Esophagus muscularis mucosa (tissue), 4 donors: ENCODE results near the gene ZNF24. TPM values are rescaled to one million over a fixed set of nuclear protein-coding genes. Genes with fewer than 3 reads are reported as not detected.
A peak's percentile ranks its signal among the peaks of the same experiment; 100 is the strongest.

Experiments used
- DNase-seq: peaks from one replicate; pipeline ENCODE4 v3.0.0-alpha.2; 2017; ENCODE audit errors: extremely low spot score
- H3K27ac ChIP-seq, 4 donors: fragments of 200-600 bp; sonication (generic); replicated peaks in 1 of 4; 1 replicate in 3 of 4; 2 replicates in 1 of 4; pipeline ENCODE4 v1.5.1; 2016 to 2019; ENCODE audit warnings: mild to moderate bottlenecking in 1 of 4
- H3K27me3 ChIP-seq, 4 donors: fragments of 200-600 bp; sonication (generic); one replicate each; pipeline versions ENCODE4 v1.5.1 to v1.6.0; 2016 to 2019
- H3K36me3 ChIP-seq, 4 donors: fragments of 200-600 bp; sonication (generic); one replicate each; pipeline ENCODE4 v1.5.1; 2016 to 2019
- H3K4me1 ChIP-seq, 4 donors: fragments of 200-600 bp; sonication (generic); one replicate each; pipeline ENCODE4 v1.5.1; 2016 to 2019
- H3K4me3 ChIP-seq, 4 donors: fragments of 200-600 bp; sonication (generic); 1 replicate in 2 of 4; 2 replicates in 2 of 4; pipeline ENCODE4 v1.5.1; 2016 to 2019; ENCODE audit warnings: mild to moderate bottlenecking in 4 of 4, moderate library complexity in 1 of 4
- H3K9me3 ChIP-seq, 4 donors: fragments of 200-600 bp; sonication (generic); 1 replicate in 3 of 4; 2 replicates in 1 of 4; pipeline ENCODE4 v1.5.1; 2016 to 2019
- EP300 ChIP-seq: sonication (generic); formaldehyde crosslinking; IDR thresholded peaks from one replicate; pipeline ENCODE4 v1.6.1; 2017; ENCODE audit warnings: antibody characterized with exemption
- POLR2A ChIP-seq: fragments of 450-650 bp; IDR thresholded peaks from one replicate; pipeline ENCODE4 v1.6.1; 2017; ENCODE audit warnings: antibody characterized with exemption, moderate library complexity, mild to moderate bottlenecking, low read depth
- POLR2AphosphoS5 ChIP-seq, 2 donors: sonication (generic); formaldehyde crosslinking; IDR thresholded peaks; one replicate each; pipeline ENCODE4 v1.6.1; 2017; ENCODE audit warnings: antibody characterized with exemption in 2 of 2
- WGBS: methylation state at CpG from one replicate; pipeline ENCODE4 v1.1.5; 2018; 5-methylcytosine and 5-hydroxymethylcytosine counted together
- intact Hi-C: fragments of 100-400 bp; cut with DNase I; formaldehyde crosslinking; loops from one replicate; pipeline ENCODE4 v1.15.1; 2023
- total RNA-seq, 4 donors: library from RNA; depleted of rRNA; stranded (reverse); fragments of >200 nt; gene quantifications; one replicate each; pipeline versions ENCODE4 v1.1.0 to v1.2.1, GENCODE V29; 2016
- TF ChIP-seq, protein P1 (sequence below), 3 experiments: fragments of 200-600 bp in 2 of 3; fragments of 450-650 bp in 1 of 3; sonication (generic) in 2 of 3; IDR thresholded peaks; one replicate each; pipeline ENCODE4 v1.5.1; 2017 to 2019; ENCODE audit warnings: antibody characterized with exemption in 3 of 3, mild to moderate bottlenecking in 2 of 3, moderate library complexity in 1 of 3

The ZNF24 gene
- total RNA-seq, 4 donors from 2014 or later = 31.2 to 41.1 (median 39.3) TPM

DNA sequence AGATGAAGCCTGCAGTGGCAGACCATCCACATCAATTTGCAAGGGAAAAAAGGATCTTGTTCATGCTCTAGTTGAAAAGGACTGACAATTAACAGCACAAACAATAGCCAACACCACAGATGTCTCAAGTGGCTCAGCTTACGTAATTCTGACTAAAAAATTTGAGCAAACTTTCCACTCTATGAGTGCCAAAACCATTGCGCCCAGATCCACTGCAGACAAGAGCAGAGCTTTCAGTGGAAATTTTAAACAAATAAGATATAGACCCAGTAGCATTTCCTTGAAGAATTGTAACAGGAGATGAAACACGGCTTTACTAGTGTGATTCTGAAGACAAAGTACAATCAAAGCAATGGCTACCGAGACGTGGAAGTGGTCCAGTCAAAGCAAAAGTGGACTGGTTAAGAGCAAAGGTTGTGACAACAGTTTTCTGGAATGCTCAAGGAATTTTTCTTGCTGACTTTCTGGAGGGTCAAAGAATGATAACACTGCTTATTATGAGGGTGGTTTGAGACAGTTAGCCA, 44.9 kb upstream of the ZNF24 start:
- H3K27me3 ChIP-seq = no peaks in the 10 kb centered on the region
- peak overlapping the region in 2 of 4 donors; percentile 13 to 37 for H3K27ac ChIP-seq
- peak; percentile 80 for DNase-seq
- peak overlapping the region in 1 of 4 donors; percentile 21 for H3K4me3 ChIP-seq
- intact Hi-C loops = no loop called here
- peaks cover 0 to 4% (median 2%) of the 10 kb centered on the region in 4 donors for H3K4me1 ChIP-seq
- 58% methylated on average over 5 of the region's 5 CpGs for WGBS
- no peaks in the 10 kb centered on the region for H3K9me3 ChIP-seq
- H3K36me3 ChIP-seq = no peaks in the 10 kb centered on the region
- no peak for TF ChIP-seq EP300
- TF ChIP-seq POLR2A = no peak
- TF ChIP-seq, protein P1, sequence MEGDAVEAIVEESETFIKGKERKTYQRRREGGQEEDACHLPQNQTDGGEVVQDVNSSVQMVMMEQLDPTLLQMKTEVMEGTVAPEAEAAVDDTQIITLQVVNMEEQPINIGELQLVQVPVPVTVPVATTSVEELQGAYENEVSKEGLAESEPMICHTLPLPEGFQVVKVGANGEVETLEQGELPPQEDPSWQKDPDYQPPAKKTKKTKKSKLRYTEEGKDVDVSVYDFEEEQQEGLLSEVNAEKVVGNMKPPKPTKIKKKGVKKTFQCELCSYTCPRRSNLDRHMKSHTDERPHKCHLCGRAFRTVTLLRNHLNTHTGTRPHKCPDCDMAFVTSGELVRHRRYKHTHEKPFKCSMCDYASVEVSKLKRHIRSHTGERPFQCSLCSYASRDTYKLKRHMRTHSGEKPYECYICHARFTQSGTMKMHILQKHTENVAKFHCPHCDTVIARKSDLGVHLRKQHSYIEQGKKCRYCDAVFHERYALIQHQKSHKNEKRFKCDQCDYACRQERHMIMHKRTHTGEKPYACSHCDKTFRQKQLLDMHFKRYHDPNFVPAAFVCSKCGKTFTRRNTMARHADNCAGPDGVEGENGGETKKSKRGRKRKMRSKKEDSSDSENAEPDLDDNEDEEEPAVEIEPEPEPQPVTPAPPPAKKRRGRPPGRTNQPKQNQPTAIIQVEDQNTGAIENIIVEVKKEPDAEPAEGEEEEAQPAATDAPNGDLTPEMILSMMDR (IDR thresholded peaks at IDR 0.05) = no peak
- TF ChIP-seq POLR2AphosphoS5 (IDR thresholded peaks at IDR 0.05) = no peak

DNA sequence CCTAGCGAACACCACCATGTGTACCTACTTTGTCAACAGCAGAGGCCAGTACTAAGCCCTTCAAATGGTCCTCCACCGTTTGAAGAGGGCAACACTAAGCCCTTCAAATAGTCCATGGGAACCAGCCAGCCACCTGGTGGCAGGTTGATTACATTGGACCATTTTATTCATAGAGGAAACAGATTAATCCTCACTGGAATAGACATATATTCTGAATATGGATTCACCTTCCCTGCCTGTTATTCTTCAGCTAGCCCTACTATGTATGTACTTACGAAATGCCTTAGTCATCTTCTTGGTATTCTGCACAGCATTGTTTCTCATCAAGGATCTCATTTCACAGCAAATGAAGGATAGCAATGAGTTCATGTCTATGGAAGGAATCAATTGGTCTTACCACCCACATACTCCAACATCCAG, 42.9 kb upstream of the ZNF24 start:
- peak; percentile 21 for DNase-seq
- intact Hi-C loops = no loop called here
- no peak overlapping the region for H3K27ac ChIP-seq
- H3K27me3 ChIP-seq = peaks cover 0 to 3% (median 0%) of the 10 kb centered on the region in 4 donors
- H3K4me3 ChIP-seq = no peak overlapping the region
- TF ChIP-seq EP300 = no peak
- TF ChIP-seq POLR2A = no peak
- H3K4me1 ChIP-seq = peaks cover 0 to 4% (median 2%) of the 10 kb centered on the region in 4 donors
- peaks cover 0 to 2% (median 0%) of the 10 kb centered on the region in 4 donors for H3K9me3 ChIP-seq
- no peaks in the 10 kb centered on the region for H3K36me3 ChIP-seq
- WGBS = 62% methylated on average over 3 of the region's 3 CpGs

DNA sequence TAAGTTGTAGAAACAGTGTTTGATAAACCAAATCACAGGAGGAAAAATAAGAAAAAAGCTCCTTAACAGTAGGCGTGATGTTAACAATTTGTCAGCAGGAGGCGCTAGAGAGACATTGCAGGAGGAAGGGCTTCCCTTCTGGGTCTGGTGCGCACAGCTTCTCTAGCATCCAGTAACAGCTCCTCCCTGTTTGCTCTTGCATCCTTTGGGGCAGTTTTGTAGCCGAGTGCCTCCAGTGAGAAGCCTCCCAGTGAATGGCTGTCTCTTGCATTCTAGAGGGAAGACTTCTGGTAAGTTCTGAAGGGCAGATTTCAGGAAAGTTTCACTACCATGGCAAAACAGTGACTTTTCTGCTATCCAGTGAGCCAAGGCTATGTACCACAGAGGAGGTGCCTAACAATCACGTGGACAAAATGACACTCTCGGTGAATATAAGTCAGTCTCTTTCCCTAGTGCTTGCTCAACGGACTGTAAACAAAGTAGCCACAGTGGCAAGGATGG, 42.4 kb upstream of the ZNF24 start:
- Histone ChIP-seq H3K36me3 (no peaks in the 10 kb centered on the region), H3K9me3 (peaks cover 0 to 6% (median 0%) of the 10 kb centered on the region in 4 donors), H3K27me3 (peaks cover 0 to 3% (median 0%) of the 10 kb centered on the region in 4 donors), H3K4me1 (peaks cover 0 to 4% (median 2%) of the 10 kb centered on the region in 4 donors), H3K27ac (no peak overlapping the region), H3K4me3 (no peak overlapping the region)
- peak; percentile 89 for DNase-seq
- TF ChIP-seq POLR2A = no peak
- TF ChIP-seq POLR2AphosphoS5 (IDR thresholded peaks at IDR 0.05) = no peak
- no peak for TF ChIP-seq EP300
- TF ChIP-seq, protein P1 (IDR thresholded peaks at IDR 0.05) = peak; percentile 76 to 92 (median 82)
- WGBS = 26% methylated on average over 7 of the region's 7 CpGs
- intact Hi-C loops = no loop called here

DNA sequence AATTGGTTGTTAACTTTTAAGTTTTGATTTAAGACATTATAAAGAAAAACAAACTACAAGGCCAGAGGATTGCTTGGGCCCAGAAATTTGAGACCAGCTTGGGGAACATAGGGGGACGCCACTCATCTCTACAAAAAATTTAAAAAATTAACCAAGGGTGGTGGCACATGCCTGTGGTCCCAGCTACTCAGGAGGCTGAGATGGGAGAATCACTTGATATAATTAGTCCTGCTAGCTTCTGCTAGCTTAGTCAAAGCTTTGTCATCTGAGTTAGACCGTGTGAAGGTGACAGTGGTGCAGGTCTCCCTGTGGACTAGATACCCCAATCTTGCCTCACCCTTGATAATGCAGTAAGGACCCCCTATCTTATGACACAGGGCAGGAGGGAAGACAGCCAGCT, 38.9 kb upstream of the ZNF24 start:
- H3K9me3 ChIP-seq = peaks cover 0 to 6% (median 0%) of the 10 kb centered on the region in 4 donors
- TF ChIP-seq POLR2AphosphoS5 (IDR thresholded peaks at IDR 0.05) (no peak), EP300 (no peak), POLR2A (no peak)
- TF ChIP-seq, protein P1 (IDR thresholded peaks at IDR 0.05) = no peak
- H3K27me3 ChIP-seq = peaks cover 0 to 3% (median 2%) of the 10 kb centered on the region in 4 donors
- intact Hi-C loops = no loop called here
- H3K4me1 ChIP-seq = peaks cover 0 to 4% (median 2%) of the 10 kb centered on the region in 4 donors
- H3K27ac ChIP-seq = no peak overlapping the region
- H3K36me3 ChIP-seq = no peaks in the 10 kb centered on the region
- no peak overlapping the region for H3K4me3 ChIP-seq
- 91% methylated on average over 2 of the region's 2 CpGs for WGBS
- DNase-seq = peak; percentile 21

DNA sequence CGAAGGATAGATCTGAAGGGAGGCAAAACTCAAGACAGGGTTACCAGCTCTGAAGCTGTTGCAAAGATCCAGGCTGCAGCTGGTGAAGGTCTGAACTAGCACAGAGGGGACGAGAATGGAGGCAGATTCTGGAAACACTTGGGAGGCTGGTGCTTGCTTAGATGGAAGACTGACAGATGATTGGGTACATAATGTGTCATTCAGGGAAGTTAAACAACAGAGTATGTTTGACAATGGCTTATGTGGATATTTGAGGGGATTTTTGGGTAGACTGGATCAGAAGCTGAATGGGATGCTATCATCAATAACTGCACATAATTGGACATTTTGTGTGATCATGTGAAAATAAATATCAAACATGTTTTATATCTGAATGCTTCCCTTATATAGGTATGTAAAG, 35.2 kb upstream of the ZNF24 start:
- Histone ChIP-seq H3K27ac (no peak overlapping the region), H3K4me3 (no peak overlapping the region), H3K9me3 (peaks cover 0 to 6% (median 0%) of the 10 kb centered on the region in 4 donors), H3K4me1 (peaks cover 3 to 15% (median 11%) of the 10 kb centered on the region in 4 donors), H3K27me3 (peaks cover 0 to 6% (median 2%) of the 10 kb centered on the region in 4 donors), H3K36me3 (no peaks in the 10 kb centered on the region)
- no peak for DNase-seq
- TF ChIP-seq POLR2A (no peak), EP300 (no peak), POLR2AphosphoS5 (IDR thresholded peaks at IDR 0.05) (no peak)
- TF ChIP-seq, protein P1 (IDR thresholded peaks at IDR 0.05) = no peak
- intact Hi-C loops = no loop called here
- WGBS = 76% methylated on average over 2 of the region's 2 CpGs
